PC-3 (cell line): ENCODE results near the gene TSPAN11. TPM values are rescaled to one million over a fixed set of nuclear protein-coding genes. Genes with fewer than 3 reads are reported as not detected.

Source experiments
- ATAC-seq: fragments of 200-7000 bp; cut with Tn5 transposase; 2 replicates; pipeline ENCODE4 v1.9.1; 2020; ENCODE audit warnings: mild to moderate bottlenecking, moderate library complexity
- BruUV-seq: library from RNA; stranded (reverse); fragments of 400-500 nt; replicated peaks from 2 replicates; lab custom pipeline; 2021; lab: Mats Ljungman, UMichigan
- CTCF ChIA-PET: fragments of 300-600 bp; sonication (Branson Sonifier 250); formaldehyde crosslinking; loops from one replicate; lab custom pipeline; 2022; ENCODE audit warnings: antibody characterized with exemption; lab: Charles Lee
- POLR2A ChIA-PET: fragments of 300-600 bp; sonication (Branson Sonifier 250); formaldehyde crosslinking; loops from one replicate; lab custom pipeline; 2022; ENCODE audit warnings: antibody characterized with exemption; ENCODE audit not compliant: unreplicated experiment; lab: Charles Lee
- DNase-seq: peaks from one replicate; pipeline ENCODE4 v3.0.0-alpha.2; 2015
- H2AFZ ChIP-seq: fragments of 300-600 bp; sonication (generic); 2 replicates; pipeline ENCODE4 v1.6.0; 2016; ENCODE audit warnings: antibody characterized with exemption, low read length
- H3F3A ChIP-seq: fragments of 300-600 bp; sonication (generic); one replicate; pipeline ENCODE4 v1.6.0; 2017; ENCODE audit warnings: antibody characterized with exemption, low read length, control low read depth, mild to moderate bottlenecking; ENCODE audit not compliant: unreplicated experiment
- H3K27ac ChIP-seq: fragments of 300-600 bp; sonication (generic); 2 replicates; pipeline ENCODE4 v1.5.1; 2016; ENCODE audit warnings: mild to moderate bottlenecking, low read length
- H3K27me3 ChIP-seq: fragments of 300-600 bp; sonication (generic); 2 replicates; pipeline ENCODE4 v1.6.1; 2016; ENCODE audit warnings: low read length, mixed read lengths
- H3K36me3 ChIP-seq: fragments of 300-600 bp; sonication (generic); 2 replicates; pipeline ENCODE4 v1.6.1; 2016; ENCODE audit warnings: low read depth, mixed run types, low read length, mixed read lengths
- H3K4me1 ChIP-seq: fragments of 300-600 bp; sonication (generic); 2 replicates; pipeline ENCODE4 v1.5.1; 2016; ENCODE audit warnings: low read length; ENCODE audit not compliant: insufficient read depth
- H3K4me2 ChIP-seq: fragments of 300-600 bp; sonication (generic); 2 replicates; pipeline ENCODE4 v1.6.0; 2016; ENCODE audit warnings: low read length
- H3K4me3 ChIP-seq: fragments of 300-600 bp; sonication (generic); 2 replicates; pipeline ENCODE4 v1.5.1; 2016; ENCODE audit warnings: mild to moderate bottlenecking, low read length, mixed read lengths
- H3K79me2 ChIP-seq: fragments of 300-600 bp; sonication (generic); 2 replicates; pipeline ENCODE4 v1.6.1; 2017; ENCODE audit warnings: low read length, mixed read lengths
- H3K9ac ChIP-seq: fragments of 300-600 bp; sonication (generic); 2 replicates; pipeline ENCODE4 v1.6.0; 2016; ENCODE audit warnings: mild to moderate bottlenecking, low read length
- H3K9me2 ChIP-seq: fragments of 300-600 bp; sonication (generic); replicated peaks from 2 replicates; pipeline ENCODE4 v1.6.1; 2016; ENCODE audit warnings: mixed run types, low read length, mixed read lengths
- H3K9me3 ChIP-seq: fragments of 300-600 bp; sonication (generic); 2 replicates; pipeline ENCODE4 v1.6.1; 2016; ENCODE audit warnings: low read length, mixed read lengths
- H4K20me1 ChIP-seq: fragments of 300-600 bp; sonication (generic); 2 replicates; pipeline ENCODE4 v1.6.1; 2016; ENCODE audit warnings: low read length, mixed read lengths
- EZH2 ChIP-seq: fragments of 300-600 bp; sonication (generic); IDR thresholded peaks from one replicate; pipeline ENCODE4 v1.6.1; 2017; ENCODE audit warnings: antibody characterized with exemption, mild to moderate bottlenecking, low read length; ENCODE audit not compliant: unreplicated experiment
- EZH2phosphoT487 ChIP-seq: fragments of 300-600 bp; sonication (generic); IDR thresholded peaks from 2 replicates; pipeline ENCODE4 v1.6.1; 2018; ENCODE audit warnings: mild to moderate bottlenecking, antibody characterized with exemption, low read length, borderline replicate concordance
- intact Hi-C: fragments of 100-400 bp; cut with micrococcal nuclease; formaldehyde crosslinking; loops from 2 replicates; pipeline ENCODE4 v1.9.0; 2023
- total RNA-seq: library from RNA; depleted of rRNA; stranded (reverse); fragments of >200 nt; gene quantifications from 2 replicates; pipeline ENCODE4 v1.2.3, GENCODE V29; 2014
- TF ChIP-seq, protein P1 (sequence below): fragments of 300-600 bp; sonication (generic); conservative IDR thresholded peaks from 2 replicates; pipeline ENCODE4 v1.5.1; 2017; ENCODE audit warnings: antibody characterized with exemption, low read depth, mild to moderate bottlenecking, low read length

TSPAN11 gene
- total RNA-seq, 1 experiment from 2014 or later, result not detected

DNA sequence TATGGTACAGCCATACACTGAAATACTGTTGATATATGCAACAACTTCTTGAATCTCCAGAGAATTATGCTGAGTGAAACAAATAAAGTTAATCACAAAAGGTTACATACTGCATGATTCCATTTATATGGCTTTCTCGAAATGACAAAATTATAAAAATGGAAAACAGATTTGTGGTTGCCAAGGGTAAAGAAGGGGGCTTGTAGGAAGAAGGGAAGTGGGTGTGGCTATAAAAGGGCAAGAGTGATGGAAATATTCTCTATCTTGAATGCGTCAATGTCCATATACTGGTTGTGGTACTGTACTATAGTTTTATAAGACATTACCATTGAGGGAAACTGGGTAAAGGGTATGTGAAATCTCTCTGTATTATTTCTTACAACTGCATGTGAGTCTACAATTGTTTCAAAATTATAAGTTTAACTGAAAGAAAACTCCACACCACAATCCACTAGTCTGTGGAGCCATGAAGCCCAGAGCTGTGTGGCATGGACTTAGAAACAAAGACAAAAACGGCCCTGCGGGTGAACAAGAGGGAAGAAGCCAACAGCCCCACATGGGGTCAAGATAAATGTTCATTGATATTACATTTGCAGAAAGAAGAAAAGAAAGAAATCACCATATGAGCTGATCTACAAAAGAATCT lies 18.3 kb upstream of the TSPAN11 start:
- TF ChIP-seq, protein P1, sequence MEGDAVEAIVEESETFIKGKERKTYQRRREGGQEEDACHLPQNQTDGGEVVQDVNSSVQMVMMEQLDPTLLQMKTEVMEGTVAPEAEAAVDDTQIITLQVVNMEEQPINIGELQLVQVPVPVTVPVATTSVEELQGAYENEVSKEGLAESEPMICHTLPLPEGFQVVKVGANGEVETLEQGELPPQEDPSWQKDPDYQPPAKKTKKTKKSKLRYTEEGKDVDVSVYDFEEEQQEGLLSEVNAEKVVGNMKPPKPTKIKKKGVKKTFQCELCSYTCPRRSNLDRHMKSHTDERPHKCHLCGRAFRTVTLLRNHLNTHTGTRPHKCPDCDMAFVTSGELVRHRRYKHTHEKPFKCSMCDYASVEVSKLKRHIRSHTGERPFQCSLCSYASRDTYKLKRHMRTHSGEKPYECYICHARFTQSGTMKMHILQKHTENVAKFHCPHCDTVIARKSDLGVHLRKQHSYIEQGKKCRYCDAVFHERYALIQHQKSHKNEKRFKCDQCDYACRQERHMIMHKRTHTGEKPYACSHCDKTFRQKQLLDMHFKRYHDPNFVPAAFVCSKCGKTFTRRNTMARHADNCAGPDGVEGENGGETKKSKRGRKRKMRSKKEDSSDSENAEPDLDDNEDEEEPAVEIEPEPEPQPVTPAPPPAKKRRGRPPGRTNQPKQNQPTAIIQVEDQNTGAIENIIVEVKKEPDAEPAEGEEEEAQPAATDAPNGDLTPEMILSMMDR, result no peak
- TF ChIP-seq EZH2 (no peak), EZH2phosphoT487 (no peak)
- ChIA-PET POLR2A (no interaction called here), CTCF (no interaction called here)
- Histone ChIP-seq H3K4me3 (no peak overlapping the region), H4K20me1 (no peaks in the 10 kb centered on the region), H3K79me2 (no peaks in the 10 kb centered on the region), H3K9me2 (no peaks in the 10 kb centered on the region), H3K36me3 (no peaks in the 10 kb centered on the region), H3F3A (no peaks in the 10 kb centered on the region), H3K27ac (no peak overlapping the region), H2AFZ (no peak overlapping the region), H3K4me2 (no peak overlapping the region), H3K9me3 (no peaks in the 10 kb centered on the region), H3K9ac (no peak overlapping the region), H3K27me3 (no peaks in the 10 kb centered on the region), H3K4me1 (no peaks in the 10 kb centered on the region)
- DNase-seq (no peak), ATAC-seq (no peak)
- intact Hi-C loops, result no loop called here
- no TSS peak for BruUV-seq

DNA sequence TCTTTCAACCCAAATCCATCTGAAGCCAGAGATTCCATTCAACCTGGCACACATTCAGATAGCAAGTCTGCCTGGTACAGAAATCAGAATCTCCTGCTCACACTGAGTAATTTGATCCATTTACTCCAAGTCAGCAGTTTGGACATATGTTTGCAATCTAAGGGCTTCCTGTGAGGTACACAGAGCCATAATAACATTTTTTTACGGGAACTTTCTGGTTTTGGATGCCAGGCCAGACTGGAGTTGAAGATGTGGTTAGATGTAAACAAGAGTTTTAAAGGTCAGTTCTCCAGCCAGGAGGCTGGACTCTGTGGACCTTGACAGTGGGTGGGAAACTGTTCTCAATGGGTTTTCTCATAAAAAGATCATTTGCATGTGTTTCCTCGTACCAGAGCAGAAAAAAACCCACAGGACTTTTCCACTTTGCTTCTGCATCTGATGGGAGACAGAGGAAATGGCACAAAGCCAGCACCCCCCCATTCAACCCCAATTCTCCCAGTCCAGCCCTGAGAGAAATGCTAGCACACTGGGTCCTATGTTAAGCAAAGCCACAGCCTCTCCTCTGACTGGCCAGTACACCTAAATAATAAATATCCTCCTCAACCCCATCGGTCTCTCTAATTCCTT lies 17.7 kb upstream of the TSPAN11 start:
- DNase-seq (peak; percentile 18), ATAC-seq (peak; percentile 51)
- H3K27ac ChIP-seq, result no peak overlapping the region
- POLR2A ChIA-PET, result no interaction called here
- CTCF ChIA-PET, result no interaction called here
- H3K79me2 ChIP-seq, result no peaks in the 10 kb centered on the region
- H3K4me2 ChIP-seq, result no peak overlapping the region
- no peaks in the 10 kb centered on the region for H3K36me3 ChIP-seq
- intact Hi-C loops, result no loop called here
- H3K9me2 ChIP-seq, result no peaks in the 10 kb centered on the region
- no peak overlapping the region for H2AFZ ChIP-seq
- TF ChIP-seq EZH2phosphoT487, result no peak
- TF ChIP-seq EZH2, result no peak
- TF ChIP-seq, protein P1, result no peak
- no peaks in the 10 kb centered on the region for H3K9me3 ChIP-seq
- no peaks in the 10 kb centered on the region for H3F3A ChIP-seq
- H3K9ac ChIP-seq, result no peak overlapping the region
- BruUV-seq, result no TSS peak
- H4K20me1 ChIP-seq, result no peaks in the 10 kb centered on the region
- H3K27me3 ChIP-seq, result no peaks in the 10 kb centered on the region
- H3K4me3 ChIP-seq, result no peak overlapping the region
- H3K4me1 ChIP-seq, result no peaks in the 10 kb centered on the region

DNA sequence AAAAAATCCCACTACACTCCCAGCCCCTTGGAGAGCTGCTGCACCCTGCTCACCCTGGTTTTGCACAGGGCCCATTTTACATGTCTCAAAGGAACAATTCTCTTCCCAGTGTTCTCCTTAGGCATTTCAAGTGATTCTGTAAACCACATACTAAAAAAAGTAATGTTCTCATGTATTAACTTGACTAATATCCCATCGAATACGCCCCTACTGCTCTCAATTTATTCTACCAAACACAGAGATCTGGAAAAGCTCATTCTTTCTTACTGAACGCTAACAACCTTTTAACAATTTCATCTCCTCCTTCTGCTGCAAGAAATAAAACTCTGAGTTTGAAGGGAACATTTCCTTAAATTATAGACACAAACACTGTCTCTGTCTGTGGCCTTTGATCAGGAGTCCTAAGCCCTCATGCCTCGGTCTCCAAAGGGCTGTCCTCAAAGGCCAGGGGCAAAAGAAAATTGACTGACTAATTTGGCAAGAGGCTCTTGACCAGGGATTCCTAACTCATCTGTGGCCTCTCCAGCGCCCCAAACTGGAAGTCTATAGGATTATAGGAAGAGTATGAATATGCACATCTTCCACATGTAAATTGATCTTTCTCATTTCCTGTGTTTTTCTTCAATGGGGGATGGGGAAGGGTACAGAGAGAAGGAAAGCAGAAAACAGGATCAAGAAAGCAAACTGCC lies 17.1 kb upstream of the TSPAN11 start:
- DNase-seq, result no peak
- no peaks in the 10 kb centered on the region for H3K79me2 ChIP-seq
- no peak overlapping the region for H3K4me2 ChIP-seq
- ChIA-PET CTCF (no interaction called here), POLR2A (no interaction called here)
- no peaks in the 10 kb centered on the region for H3K9me2 ChIP-seq
- H3K4me3 ChIP-seq, result no peak overlapping the region
- intact Hi-C loops, result no loop called here
- H3K9ac ChIP-seq, result no peak overlapping the region
- TF ChIP-seq, protein P1, result no peak
- TF ChIP-seq EZH2 (no peak), EZH2phosphoT487 (no peak)
- no peaks in the 10 kb centered on the region for H3K9me3 ChIP-seq
- ATAC-seq, result no peak
- no peaks in the 10 kb centered on the region for H3K4me1 ChIP-seq
- H3K27ac ChIP-seq, result no peak overlapping the region
- no TSS peak for BruUV-seq
- H3K27me3 ChIP-seq, result no peaks in the 10 kb centered on the region
- no peak overlapping the region for H2AFZ ChIP-seq
- H4K20me1 ChIP-seq, result no peaks in the 10 kb centered on the region
- H3K36me3 ChIP-seq, result no peaks in the 10 kb centered on the region
- H3F3A ChIP-seq, result no peaks in the 10 kb centered on the region
